Measurements from ENCODE around the gene TGM3.

Gene TGM3

GRCh38 chr20:2285193-2285592 is 10.6 kb upstream of the TGM3 start:
- no peak for DNase-seq

DNA sequence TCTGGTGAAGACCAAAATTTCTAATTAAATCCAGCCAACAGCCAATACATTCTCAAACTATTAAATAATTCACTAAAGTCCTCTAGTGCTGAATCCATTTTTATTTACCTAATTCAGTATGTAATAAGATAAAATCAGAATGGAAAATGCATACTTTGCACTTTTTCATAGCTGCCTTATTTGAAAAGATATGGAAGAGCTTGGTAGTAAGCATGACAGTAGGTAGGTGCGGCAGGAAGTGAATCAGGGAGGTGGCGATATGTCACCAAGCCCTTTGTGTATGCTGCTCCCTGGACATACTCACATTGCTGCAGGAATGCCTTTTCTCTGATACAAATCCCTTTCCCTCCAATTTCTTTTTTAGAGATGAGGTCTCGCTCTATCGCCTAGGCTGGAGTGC is 10.2 kb upstream of the TGM3 start:
- DNase-seq = no peak

DNA sequence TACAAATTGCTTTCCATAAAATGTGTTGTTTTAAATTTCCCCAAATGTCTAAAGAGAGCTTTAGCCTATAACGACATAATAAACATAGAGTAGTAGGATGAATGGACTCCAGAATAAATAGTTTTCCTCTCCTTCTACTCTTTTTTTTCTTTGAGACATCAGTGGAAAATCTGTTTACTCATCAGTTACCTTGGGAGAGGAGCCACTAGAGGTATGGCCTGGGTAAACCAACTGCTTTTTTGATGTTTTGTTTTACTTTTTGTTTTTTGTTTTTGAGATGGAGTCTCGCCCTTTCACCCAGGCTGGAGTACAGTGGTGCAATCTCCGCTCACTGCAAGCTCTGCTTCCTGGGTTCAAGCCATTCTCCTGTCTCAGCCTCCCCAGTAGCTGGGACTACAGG is 8.3 kb upstream of the TGM3 start:
- no peak for DNase-seq

DNA sequence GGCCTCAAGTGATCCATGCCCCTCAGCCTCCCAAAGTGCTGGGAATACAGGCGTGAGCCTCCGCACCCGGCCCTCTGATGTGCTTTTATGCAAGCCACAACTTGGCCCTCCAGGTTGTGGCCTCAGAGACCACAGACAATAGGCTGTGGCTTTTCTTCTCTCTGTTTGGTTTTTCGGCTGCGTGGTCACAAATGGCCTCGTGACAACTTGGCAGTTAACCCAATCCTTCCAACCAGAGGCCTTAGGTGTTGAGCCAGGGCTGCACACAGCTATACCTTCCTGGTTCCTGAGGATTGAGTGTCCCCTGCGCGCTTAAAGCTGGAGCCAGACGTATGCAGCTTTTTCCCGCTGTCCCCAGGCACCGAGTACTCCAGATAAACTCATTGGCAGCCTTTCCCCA is 6.3 kb upstream of the TGM3 start:
- no peak for DNase-seq

DNA sequence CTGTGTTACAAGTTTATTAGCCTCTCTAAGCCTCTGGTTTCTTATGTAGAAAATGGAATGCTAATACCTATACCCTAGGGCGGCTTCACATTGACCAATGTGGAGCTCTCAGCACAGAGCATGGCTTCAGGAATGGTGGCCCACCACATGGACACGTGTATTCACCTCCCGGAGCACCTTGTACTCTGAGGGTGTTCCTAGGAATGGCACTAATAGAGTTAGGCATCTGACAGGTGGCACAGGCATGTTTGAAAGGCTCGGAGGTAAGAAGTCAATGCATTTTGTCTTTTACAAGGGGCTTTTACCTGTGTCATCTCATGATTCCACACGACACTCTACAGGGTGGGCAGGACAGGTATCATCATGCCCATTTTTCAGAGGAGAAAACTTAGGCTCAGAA is 5.3 kb upstream of the TGM3 start:
- DNase-seq = no peak

DNA sequence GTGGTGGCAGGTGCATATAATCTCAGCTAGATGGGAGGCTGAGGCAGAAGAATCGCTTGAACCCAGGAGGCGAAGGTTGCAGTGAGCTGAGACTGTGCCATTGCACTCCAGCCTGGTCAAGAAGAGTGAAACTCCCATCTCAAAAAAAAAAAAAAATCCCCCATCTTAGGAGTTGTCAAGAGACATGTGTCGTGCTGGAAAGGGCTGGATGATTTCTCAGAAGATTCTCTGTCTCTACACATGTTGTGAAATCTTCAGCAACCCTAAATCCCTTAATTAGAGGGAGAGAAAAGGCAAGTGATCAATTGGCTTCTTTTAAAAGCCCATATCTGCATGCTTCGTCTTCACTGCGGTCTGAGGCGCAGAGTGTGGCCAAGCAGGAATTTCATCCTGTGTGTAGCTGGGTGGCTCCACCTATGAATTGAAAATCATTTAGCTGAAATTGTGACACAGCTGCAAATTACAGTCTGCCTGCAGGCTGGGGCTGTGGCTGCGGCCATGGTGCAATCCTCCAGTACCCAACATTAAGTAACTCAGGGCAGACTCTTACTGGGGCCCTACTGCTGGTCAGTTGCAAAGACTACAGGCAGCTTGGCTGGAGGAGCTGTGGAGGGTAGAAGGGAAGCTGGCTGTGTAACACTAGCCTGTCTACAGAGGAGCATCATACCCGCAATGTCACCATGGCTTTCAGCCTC is 3.2 kb upstream of the TGM3 start:
- no peak for DNase-seq

- DNase-seq = no peak
Observed at GRCh38 chr20:2293486-2293885, 2.3 kb upstream of the TGM3 start.

DNA sequence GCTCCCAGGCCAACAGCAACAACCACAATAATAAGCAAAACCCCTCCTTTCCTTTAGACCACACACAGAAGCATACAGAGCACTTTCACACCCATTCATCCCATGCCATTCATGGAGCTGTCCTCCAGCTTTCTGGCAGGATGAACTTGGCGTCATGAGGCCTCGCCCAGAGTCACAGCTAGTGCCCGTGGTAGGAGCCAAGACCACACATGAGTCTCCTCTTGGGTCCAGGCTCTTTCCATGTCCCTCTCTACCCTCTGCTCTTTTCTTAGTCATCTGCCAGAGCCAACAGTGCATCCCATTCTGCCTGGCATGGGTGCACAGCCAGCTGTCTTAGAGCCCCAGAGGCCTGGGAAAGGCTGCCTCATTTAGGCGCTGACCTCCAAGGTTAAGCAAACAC is 1.8 kb upstream of the TGM3 start:
- DNase-seq = no peak

- no peak for DNase-seq
Observed at GRCh38 chr20:2295286-2295685, 515 bp upstream of the TGM3 start.

- no peak for DNase-seq
Observed at GRCh38 chr20:2296524-2297356, 939 bp downstream of the TGM3 start.

DNA sequence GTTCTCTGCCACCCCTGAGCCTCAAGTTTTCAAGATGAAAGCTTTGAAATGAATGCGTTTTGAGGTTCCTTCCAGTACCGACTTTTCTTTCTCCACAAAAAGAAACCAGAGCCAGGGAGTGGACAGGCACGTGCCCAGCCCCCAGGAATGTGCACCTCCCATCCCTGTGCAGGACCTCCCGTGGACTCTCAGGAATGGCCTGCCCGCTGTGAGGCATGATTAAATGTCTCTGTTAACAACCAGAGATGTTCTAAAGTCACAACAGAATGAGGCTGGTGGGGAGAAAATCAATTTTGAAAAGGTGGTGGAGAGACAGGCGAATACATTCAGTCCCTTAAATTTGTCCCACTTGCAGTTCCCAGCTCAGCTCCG is 1.5 kb downstream of the TGM3 start:
- DNase-seq = no peak

DNA sequence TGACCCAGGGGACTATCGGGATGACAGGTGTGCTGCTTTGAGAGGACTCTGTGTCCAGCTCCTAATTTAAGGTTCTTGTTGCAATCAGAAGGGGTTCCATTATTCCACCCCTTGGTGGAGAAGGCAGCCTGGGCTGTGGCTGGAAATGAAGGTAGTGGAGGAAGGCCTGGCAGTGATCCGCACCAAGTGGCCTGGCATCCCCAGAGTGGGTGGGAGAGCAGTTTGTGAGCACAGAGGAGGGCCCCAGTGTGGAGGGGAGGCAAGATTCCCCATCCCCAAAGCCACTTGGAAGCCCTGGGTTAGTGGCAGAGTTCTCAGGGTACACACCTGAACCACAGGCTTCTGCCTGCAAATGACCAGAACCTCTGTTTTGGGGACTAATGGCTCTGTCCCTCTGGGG is 2.3 kb downstream of the TGM3 start:
- DNase-seq = no peak

- DNase-seq = no peak
Observed at GRCh38 chr20:2298701-2299100, 2.9 kb downstream of the TGM3 start.

DNA sequence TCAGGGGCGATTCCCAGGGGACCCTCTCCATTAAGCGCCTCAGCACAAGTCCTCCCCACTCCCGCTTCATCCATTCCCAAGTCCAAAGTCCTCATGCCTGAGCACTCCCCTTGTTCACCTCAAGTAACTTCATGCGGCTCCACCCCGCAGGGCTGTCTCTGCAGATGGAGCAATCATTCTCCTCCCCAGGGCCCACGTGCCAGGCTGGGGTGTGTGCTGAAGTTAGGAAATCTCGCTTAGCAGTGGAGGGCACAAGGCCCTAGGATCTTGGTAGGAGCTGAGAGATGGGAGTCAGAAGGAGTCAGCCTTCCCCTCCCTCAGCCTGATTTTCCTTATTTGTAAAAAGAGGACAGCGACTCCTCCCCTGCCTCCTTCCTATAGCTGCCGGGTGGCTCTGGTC is 3.5 kb downstream of the TGM3 start:
- DNase-seq = no peak

GRCh38 chr20:2300002-2300401 is 4.2 kb downstream of the TGM3 start:
- DNase-seq = no peak

- DNase-seq = no peak
Observed at GRCh38 chr20:2300420-2300819, 4.6 kb downstream of the TGM3 start.

DNA sequence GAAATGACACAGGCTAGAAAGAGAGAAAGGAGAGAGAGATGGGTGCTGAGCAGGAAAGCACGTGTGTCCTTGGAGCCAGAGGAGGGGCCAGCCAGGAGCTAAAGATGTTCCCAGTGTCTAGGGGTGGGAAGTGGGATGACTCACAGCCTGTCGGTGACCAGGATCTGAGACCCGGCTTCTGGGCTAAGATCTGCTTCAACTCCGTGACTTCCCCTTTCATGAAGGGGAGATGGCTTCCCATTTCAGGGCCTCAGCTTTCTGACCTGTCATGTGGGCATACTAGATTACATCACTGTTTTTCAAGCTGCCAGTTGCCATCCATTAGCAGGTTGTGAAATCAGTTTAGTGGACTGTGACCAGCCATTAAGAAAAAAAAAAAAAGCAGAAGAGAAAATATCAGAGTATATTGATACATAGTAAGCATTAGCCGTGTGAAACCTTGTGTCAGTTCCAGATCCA is 5.4 kb downstream of the TGM3 start:
- DNase-seq = no peak

- no peak for DNase-seq
Observed at GRCh38 chr20:2302384-2303060, 6.7 kb downstream of the TGM3 start.

DNA sequence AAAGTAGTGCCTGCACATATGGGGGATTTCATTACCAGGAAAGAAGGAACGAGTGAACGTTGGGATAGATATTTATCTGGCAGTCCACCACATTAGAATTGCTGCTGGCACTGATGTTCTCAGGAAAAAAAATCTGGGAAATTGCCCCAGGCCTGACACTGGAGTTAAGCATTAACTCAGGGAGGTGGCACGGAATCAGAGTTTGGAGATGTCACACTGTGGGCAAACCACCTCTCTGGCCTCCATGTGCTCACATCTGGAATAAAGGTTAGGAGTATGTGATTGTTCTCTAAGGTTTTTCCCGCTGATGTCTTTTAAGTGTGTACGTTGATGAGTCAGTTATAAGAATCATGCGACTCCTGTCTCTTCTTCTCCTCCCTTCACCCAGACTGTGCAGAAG is 7.9 kb downstream of the TGM3 start:
- no peak for DNase-seq

DNA sequence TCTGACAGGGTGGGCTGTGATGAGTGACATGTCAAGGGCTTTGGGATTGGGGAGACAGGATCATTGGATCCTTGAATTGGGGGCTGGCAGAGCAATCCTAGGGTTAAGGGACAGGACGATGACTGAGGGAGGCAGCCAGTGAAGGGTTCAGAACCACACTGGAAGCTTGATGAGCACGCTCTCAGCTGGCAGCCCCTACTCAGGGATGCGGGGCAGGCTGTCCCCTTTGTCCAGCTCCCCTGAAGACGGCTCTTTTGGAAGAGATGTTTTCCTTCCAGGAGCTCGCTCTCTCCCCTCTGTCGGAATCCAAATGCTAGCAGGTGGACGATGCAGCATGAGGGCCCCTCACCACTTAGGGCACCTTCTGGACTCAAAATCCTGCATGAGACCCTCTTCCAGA is 8.4 kb downstream of the TGM3 start:
- DNase-seq = no peak

DNA sequence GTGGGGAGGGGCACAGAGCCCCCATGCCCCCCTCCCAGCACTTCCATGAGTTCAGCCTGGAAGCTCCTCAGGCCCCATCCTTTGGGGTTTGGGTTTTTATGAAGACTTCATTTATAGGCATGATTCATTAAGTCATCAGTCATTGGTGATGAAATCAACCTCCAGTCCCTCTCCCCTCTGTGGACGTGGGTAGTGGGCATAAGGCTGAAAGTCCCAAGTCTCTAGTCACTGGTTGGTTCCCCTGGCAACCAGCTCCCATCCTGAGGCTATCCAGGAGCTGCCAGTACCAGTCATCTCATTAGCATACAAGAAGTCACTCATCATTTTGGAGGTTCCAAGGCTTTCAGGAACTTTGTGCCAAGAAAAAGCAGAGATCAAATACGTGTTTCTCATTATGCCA is 9.2 kb downstream of the TGM3 start:
- no peak for DNase-seq

DNA sequence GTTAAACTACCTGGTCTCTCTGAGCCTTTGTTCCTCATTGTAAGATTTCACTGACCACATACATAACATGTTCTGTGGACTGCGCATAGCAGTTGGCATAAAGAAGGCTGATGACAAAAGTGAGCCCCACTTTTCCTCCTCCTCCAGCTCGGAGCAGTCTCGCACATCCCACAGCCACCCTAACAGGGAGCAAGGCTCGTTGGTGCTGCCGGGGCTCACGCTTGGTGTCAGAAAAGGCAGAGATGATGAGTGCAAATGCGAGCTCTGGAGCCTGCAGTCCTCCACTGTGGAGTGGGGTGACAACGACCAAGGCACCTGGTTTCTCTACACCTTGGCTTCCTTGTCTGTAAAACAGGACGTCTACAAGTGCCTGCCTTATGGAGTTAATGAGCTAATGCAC is 9.7 kb downstream of the TGM3 start:
- no peak for DNase-seq

GRCh38 chr20:2305946-2306345 is 10.1 kb downstream of the TGM3 start:
- peak; percentile 41 for DNase-seq

DNA sequence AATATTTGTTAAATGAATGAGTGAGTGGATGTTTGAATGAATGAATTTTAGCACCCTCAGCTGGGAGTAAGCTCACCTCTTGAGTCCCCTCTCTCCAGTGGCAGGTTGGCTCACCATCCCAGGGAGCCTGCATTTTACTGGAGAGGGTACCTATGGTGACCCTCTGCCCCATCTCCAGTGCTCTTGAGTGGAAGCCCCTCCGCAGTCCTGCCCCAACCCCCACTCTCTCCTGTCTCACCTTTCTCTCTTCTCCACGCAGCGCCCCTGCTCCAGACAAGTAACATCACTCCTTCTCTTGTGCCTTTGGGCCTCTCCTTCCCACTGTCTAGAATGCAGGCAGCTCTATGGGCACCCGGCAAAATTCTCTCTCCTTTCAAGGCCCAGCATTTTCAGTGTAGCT is 11.3 kb downstream of the TGM3 start:
- no peak for DNase-seq

Data from NCI-H2171 treated with DMSO at 0.1 percent for 48 hours (cell line).